Endodermal cell (in vitro differentiated cells): ENCODE results near the gene PSMB8. TPM values are rescaled to one million over a fixed set of nuclear protein-coding genes. Genes with fewer than 3 reads are reported as not detected.

Source experiments
- DNase-seq: peaks from one replicate; pipeline ENCODE4 v3.0.0-alpha.2; 2017
- H3K27ac ChIP-seq: 2 replicates; pipeline ENCODE4 v1.5.1; 2013; ENCODE audit warnings: mild to moderate bottlenecking, low read depth, low read length, moderate library complexity
- H3K27me3 ChIP-seq: 2 replicates; pipeline ENCODE4 v1.6.1; 2013; ENCODE audit warnings: mild to moderate bottlenecking, low read length, moderate library complexity; ENCODE audit not compliant: insufficient read depth, control insufficient read depth, poor library complexity, severe bottlenecking
- H3K36me3 ChIP-seq: 2 replicates; pipeline ENCODE4 v1.7.0; 2013; ENCODE audit warnings: mild to moderate bottlenecking, low read length, moderate library complexity; ENCODE audit not compliant: control insufficient read depth, insufficient read depth
- H3K4me1 ChIP-seq: one replicate; pipeline ENCODE4 v1.7.0; 2013; ENCODE audit warnings: low read length; ENCODE audit not compliant: control insufficient read depth, insufficient read depth
- H3K4me3 ChIP-seq: 2 replicates; pipeline ENCODE4 v1.5.1; 2013; ENCODE audit warnings: mild to moderate bottlenecking, low read length, moderate library complexity
- H3K9ac ChIP-seq: 2 replicates; pipeline ENCODE4 v1.6.1; 2013; ENCODE audit warnings: mild to moderate bottlenecking, low read length, moderate library complexity; ENCODE audit not compliant: poor library complexity, severe bottlenecking; ENCODE audit errors: extremely low read depth
- H3K9me3 ChIP-seq: 2 replicates; pipeline ENCODE4 v1.6.1; 2013; ENCODE audit warnings: mild to moderate bottlenecking, low read length, moderate library complexity; ENCODE audit not compliant: control insufficient read depth
- H3K27ac Mint-ChIP-seq: 2 replicates; pipeline ENCODE4 v1.8.0; 2020; ENCODE audit warnings: mixed read lengths
- H3K27me3 Mint-ChIP-seq: 2 replicates; pipeline ENCODE4 v1.8.0; 2021; ENCODE audit warnings: mild to moderate bottlenecking, mixed read lengths; ENCODE audit not compliant: insufficient read depth
- H3K36me3 Mint-ChIP-seq: 2 replicates; pipeline ENCODE4 v1.8.0; 2020; ENCODE audit warnings: low read depth, mixed read lengths
- H3K4me1 Mint-ChIP-seq: 2 replicates; pipeline ENCODE4 v1.8.0; 2020; ENCODE audit warnings: mixed read lengths
- H3K4me3 Mint-ChIP-seq: 2 replicates; pipeline ENCODE4 v1.8.0; 2020; ENCODE audit warnings: mild to moderate bottlenecking, moderate library complexity, mixed read lengths
- H3K9me3 Mint-ChIP-seq: 2 replicates; pipeline ENCODE4 v1.8.0; 2020; ENCODE audit warnings: mild to moderate bottlenecking, mixed read lengths
- WGBS, 2 experiments: methylation state at CpG; one replicate each; pipeline versions ENCODE4 v1.1.5 to v1.1.7; 2013; ENCODE audit warnings: missing lambda C conversion rate in 2 of 2, mixed read lengths in 1 of 2; ENCODE audit not compliant: insufficient coverage in 1 of 2, insufficient read length in 1 of 2; 5-methylcytosine and 5-hydroxymethylcytosine counted together
- total RNA-seq, 2 donors: library from RNA; stranded (reverse); fragmentation: NEBNext Ultra II Directional in 1 of 2; extraction: Animal tissue kit (Norgen Biotek cat#: 25700) in 1 of 2; gene quantifications; 2 replicates in 1 of 2; 3 replicates in 1 of 2; pipeline ENCODE4 v1.2.1, GENCODE V29; 2021
- TF ChIP-seq, protein P1 (sequence below): fragments of 200-600 bp; sonication (generic); conservative IDR thresholded peaks from 2 replicates; pipeline ENCODE4 v1.5.0; 2021; ENCODE audit warnings: antibody characterized with exemption, mild to moderate bottlenecking

Gene PSMB8
- total RNA-seq, 2 donors from 2014 or later, result 0.93 to 3.1 TPM

DNA sequence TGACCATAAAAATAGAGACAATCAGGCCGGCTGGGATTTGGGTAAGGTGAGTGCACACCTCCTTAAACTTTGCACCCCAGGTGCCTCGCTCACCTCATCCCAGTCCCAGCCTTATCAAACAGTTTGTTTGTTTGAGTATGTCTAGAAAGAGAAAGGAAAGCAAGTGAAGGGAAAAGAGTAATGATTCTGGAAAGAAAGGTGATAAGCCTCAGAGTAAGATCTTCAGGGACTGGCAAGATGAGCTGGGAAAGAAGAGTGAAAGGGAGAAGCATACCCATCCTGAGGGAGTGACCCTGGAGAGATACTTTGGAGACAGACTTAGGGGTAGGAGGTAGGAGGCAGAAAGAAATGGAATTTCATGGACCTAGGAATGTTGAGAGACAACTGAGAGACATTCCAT is 7.0 kb downstream of the PSMB8 start:
- Histone ChIP-seq H3K9me3 (no peaks in the 10 kb centered on the region), H3K27me3 (peaks cover 67% of the 10 kb centered on the region), H3K27ac (no peak overlapping the region), H3K4me1 (no peaks in the 10 kb centered on the region), H3K9ac (no peak overlapping the region), H3K36me3 (no peaks in the 10 kb centered on the region), H3K4me3 (no peak overlapping the region)
- peaks cover 45% of the 10 kb centered on the region for H3K27me3 Mint-ChIP-seq
- no peak overlapping the region for H3K27ac Mint-ChIP-seq
- no peak overlapping the region for H3K4me3 Mint-ChIP-seq
- no peak for DNase-seq
- WGBS, 2 experiments, result 93% methylated on average over 2 of the region's 2 CpGs; no CpG with 5 or more reads in 1 of the 2 experiments
- TF ChIP-seq, protein P1, sequence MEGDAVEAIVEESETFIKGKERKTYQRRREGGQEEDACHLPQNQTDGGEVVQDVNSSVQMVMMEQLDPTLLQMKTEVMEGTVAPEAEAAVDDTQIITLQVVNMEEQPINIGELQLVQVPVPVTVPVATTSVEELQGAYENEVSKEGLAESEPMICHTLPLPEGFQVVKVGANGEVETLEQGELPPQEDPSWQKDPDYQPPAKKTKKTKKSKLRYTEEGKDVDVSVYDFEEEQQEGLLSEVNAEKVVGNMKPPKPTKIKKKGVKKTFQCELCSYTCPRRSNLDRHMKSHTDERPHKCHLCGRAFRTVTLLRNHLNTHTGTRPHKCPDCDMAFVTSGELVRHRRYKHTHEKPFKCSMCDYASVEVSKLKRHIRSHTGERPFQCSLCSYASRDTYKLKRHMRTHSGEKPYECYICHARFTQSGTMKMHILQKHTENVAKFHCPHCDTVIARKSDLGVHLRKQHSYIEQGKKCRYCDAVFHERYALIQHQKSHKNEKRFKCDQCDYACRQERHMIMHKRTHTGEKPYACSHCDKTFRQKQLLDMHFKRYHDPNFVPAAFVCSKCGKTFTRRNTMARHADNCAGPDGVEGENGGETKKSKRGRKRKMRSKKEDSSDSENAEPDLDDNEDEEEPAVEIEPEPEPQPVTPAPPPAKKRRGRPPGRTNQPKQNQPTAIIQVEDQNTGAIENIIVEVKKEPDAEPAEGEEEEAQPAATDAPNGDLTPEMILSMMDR, result no peak
- no peaks in the 10 kb centered on the region for H3K36me3 Mint-ChIP-seq
- peaks cover 4% of the 10 kb centered on the region for H3K4me1 Mint-ChIP-seq
- no peaks in the 10 kb centered on the region for H3K9me3 Mint-ChIP-seq

DNA sequence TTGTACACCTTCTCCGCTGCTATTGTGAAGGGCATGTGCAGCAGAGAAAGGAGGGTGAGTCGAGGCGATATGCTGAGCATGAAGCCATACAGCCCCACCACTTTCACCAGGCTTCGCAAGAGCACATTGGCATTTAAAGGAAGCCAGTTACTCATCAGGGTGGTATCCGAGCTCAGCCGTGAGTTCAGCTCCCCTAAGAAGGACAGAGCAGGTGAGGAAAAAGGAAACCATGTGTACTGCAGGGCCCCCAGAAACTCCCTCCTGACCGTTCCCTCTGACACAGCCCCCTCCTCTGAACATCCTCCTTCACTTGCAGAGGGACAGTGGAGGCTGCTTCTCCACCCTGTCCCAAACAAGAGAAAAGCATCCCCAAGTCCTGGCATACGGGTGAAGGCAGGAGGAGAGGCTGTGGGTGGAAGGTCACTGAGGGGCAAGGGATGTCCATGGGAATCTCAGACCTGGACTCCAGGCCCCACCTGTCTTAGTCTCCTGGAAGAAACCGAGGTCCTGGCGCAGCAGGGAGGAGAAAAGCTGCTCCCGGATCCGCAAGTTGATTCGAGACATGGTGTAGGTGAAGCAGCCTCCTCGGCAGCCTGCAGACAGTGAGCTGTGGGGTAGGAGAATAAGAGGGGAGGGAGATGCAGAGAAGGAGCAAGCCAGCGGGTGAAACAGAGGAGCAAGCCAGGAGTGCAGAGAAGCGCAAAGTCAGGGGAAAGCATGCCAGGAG is 8.5 kb downstream of the PSMB8 start:
- Histone ChIP-seq H3K27me3 (peaks cover 52% of the 10 kb centered on the region), H3K9ac (no peak overlapping the region), H3K36me3 (no peaks in the 10 kb centered on the region), H3K4me3 (no peak overlapping the region), H3K27ac (no peak overlapping the region), H3K9me3 (no peaks in the 10 kb centered on the region), H3K4me1 (no peaks in the 10 kb centered on the region)
- peaks cover 4% of the 10 kb centered on the region for H3K4me1 Mint-ChIP-seq
- H3K4me3 Mint-ChIP-seq, result no peak overlapping the region
- no peak for DNase-seq
- H3K36me3 Mint-ChIP-seq, result no peaks in the 10 kb centered on the region
- peaks cover 34% of the 10 kb centered on the region for H3K27me3 Mint-ChIP-seq
- 85 to 90% methylated on average over 9 to 16 of the region's 16 CpGs for WGBS, 2 experiments
- TF ChIP-seq, protein P1, result no peak
- no peak overlapping the region for H3K27ac Mint-ChIP-seq
- H3K9me3 Mint-ChIP-seq, result no peaks in the 10 kb centered on the region

DNA sequence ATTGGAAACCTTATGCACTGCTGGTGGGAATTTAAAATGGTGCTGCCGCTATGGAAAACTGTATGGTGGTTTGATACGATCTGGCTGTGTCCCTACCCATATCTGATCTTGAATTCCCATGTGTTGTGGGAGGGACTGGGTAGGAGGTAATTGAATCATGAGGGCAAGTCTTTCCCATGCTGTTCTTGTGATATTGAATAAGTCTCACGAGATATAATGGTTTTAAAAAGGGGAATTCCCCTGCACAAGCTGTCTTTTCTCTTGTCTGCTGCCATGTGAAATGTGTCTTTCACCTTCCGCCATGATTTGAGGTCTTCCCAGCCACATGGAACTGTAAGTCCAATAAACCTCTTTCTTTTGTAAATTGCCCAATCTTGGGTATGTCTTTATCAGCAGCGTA is 10.2 kb downstream of the PSMB8 start:
- 84 to 90% methylated on average over 5 of the region's 5 CpGs for whole genome bisulfite sequencing, 2 experiments
- no peak overlapping the region for H3K4me3 Mint-ChIP-seq
- H3K4me1 Mint-ChIP-seq, result peaks cover 4% of the 10 kb centered on the region

More for the DNA sequence above, 10.2 kb downstream of the PSMB8 start:
- Mint-ChIP-seq H3K27ac (no peak overlapping the region), H3K27me3 (peaks cover 17% of the 10 kb centered on the region), H3K36me3 (no peaks in the 10 kb centered on the region), H3K9me3 (no peaks in the 10 kb centered on the region)
- H3K9ac ChIP-seq, result no peak overlapping the region
- H3K27ac ChIP-seq, result no peak overlapping the region
- H3K9me3 ChIP-seq, result no peaks in the 10 kb centered on the region
- no peak for DNase-seq
- H3K27me3 ChIP-seq, result peaks cover 35% of the 10 kb centered on the region
- H3K36me3 ChIP-seq, result no peaks in the 10 kb centered on the region
- no peak overlapping the region for H3K4me3 ChIP-seq
- TF ChIP-seq, protein P1, result no peak
- H3K4me1 ChIP-seq, result no peaks in the 10 kb centered on the region
